ENCODE data around the gene SPAG17.

DNA sequence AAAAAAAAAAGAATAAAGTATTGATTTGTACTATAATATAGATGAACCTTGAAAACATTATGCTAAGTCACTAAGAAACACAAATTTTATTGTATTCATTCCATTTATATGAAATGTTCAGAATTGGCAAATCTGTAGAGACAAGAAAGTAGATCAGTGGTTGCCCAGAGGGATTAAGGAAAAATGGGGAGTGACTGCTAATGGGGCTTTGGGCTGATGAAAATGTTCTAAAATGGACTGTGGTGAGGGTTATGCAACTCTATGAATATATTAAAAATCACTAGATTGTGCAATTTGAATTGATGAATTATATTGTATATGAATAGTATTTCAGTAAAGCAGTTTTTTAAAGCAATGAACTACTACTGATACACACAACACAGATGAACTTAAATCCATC lies 265.7 kb downstream of the SPAG17 start:
- TF ChIP-seq, protein P1, sequence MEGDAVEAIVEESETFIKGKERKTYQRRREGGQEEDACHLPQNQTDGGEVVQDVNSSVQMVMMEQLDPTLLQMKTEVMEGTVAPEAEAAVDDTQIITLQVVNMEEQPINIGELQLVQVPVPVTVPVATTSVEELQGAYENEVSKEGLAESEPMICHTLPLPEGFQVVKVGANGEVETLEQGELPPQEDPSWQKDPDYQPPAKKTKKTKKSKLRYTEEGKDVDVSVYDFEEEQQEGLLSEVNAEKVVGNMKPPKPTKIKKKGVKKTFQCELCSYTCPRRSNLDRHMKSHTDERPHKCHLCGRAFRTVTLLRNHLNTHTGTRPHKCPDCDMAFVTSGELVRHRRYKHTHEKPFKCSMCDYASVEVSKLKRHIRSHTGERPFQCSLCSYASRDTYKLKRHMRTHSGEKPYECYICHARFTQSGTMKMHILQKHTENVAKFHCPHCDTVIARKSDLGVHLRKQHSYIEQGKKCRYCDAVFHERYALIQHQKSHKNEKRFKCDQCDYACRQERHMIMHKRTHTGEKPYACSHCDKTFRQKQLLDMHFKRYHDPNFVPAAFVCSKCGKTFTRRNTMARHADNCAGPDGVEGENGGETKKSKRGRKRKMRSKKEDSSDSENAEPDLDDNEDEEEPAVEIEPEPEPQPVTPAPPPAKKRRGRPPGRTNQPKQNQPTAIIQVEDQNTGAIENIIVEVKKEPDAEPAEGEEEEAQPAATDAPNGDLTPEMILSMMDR (IDR thresholded peaks at IDR 0.05), result no peak
- TF ChIP-seq IRF2 (CRISPR knock-in tag; IDR thresholded peaks at IDR 0.05; ENCODE audit: borderline replicate concordance, low read depth), result no peak
- TF ChIP-seq, protein P2, sequence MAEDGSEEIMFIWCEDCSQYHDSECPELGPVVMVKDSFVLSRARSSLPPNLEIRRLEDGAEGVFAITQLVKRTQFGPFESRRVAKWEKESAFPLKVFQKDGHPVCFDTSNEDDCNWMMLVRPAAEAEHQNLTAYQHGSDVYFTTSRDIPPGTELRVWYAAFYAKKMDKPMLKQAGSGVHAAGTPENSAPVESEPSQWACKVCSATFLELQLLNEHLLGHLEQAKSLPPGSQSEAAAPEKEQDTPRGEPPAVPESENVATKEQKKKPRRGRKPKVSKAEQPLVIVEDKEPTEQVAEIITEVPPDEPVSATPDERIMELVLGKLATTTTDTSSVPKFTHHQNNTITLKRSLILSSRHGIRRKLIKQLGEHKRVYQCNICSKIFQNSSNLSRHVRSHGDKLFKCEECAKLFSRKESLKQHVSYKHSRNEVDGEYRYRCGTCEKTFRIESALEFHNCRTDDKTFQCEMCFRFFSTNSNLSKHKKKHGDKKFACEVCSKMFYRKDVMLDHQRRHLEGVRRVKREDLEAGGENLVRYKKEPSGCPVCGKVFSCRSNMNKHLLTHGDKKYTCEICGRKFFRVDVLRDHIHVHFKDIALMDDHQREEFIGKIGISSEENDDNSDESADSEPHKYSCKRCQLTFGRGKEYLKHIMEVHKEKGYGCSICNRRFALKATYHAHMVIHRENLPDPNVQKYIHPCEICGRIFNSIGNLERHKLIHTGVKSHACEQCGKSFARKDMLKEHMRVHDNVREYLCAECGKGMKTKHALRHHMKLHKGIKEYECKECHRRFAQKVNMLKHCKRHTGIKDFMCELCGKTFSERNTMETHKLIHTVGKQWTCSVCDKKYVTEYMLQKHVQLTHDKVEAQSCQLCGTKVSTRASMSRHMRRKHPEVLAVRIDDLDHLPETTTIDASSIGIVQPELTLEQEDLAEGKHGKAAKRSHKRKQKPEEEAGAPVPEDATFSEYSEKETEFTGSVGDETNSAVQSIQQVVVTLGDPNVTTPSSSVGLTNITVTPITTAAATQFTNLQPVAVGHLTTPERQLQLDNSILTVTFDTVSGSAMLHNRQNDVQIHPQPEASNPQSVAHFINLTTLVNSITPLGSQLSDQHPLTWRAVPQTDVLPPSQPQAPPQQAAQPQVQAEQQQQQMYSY (CRISPR knock-in tag; IDR thresholded peaks at IDR 0.05), result no peak
- TF ChIP-seq, protein P3, sequence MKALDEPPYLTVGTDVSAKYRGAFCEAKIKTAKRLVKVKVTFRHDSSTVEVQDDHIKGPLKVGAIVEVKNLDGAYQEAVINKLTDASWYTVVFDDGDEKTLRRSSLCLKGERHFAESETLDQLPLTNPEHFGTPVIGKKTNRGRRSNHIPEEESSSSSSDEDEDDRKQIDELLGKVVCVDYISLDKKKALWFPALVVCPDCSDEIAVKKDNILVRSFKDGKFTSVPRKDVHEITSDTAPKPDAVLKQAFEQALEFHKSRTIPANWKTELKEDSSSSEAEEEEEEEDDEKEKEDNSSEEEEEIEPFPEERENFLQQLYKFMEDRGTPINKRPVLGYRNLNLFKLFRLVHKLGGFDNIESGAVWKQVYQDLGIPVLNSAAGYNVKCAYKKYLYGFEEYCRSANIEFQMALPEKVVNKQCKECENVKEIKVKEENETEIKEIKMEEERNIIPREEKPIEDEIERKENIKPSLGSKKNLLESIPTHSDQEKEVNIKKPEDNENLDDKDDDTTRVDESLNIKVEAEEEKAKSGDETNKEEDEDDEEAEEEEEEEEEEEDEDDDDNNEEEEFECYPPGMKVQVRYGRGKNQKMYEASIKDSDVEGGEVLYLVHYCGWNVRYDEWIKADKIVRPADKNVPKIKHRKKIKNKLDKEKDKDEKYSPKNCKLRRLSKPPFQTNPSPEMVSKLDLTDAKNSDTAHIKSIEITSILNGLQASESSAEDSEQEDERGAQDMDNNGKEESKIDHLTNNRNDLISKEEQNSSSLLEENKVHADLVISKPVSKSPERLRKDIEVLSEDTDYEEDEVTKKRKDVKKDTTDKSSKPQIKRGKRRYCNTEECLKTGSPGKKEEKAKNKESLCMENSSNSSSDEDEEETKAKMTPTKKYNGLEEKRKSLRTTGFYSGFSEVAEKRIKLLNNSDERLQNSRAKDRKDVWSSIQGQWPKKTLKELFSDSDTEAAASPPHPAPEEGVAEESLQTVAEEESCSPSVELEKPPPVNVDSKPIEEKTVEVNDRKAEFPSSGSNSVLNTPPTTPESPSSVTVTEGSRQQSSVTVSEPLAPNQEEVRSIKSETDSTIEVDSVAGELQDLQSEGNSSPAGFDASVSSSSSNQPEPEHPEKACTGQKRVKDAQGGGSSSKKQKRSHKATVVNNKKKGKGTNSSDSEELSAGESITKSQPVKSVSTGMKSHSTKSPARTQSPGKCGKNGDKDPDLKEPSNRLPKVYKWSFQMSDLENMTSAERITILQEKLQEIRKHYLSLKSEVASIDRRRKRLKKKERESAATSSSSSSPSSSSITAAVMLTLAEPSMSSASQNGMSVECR (CRISPR knock-in tag; IDR thresholded peaks at IDR 0.05; ENCODE audit: borderline replicate concordance), result no peak
- TF ChIP-seq, protein P4, sequence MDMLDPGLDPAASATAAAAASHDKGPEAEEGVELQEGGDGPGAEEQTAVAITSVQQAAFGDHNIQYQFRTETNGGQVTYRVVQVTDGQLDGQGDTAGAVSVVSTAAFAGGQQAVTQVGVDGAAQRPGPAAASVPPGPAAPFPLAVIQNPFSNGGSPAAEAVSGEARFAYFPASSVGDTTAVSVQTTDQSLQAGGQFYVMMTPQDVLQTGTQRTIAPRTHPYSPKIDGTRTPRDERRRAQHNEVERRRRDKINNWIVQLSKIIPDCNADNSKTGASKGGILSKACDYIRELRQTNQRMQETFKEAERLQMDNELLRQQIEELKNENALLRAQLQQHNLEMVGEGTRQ (CRISPR knock-in tag; IDR thresholded peaks at IDR 0.05), result no peak
- TF ChIP-seq, protein P5, sequence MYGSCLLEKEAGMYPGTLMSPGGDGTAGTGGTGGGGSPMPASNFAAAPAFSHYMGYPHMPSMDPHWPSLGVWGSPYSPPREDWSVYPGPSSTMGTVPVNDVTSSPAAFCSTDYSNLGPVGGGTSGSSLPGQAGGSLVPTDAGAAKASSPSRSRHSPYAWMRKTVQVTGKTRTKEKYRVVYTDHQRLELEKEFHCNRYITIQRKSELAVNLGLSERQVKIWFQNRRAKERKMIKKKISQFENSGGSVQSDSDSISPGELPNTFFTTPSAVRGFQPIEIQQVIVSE (CRISPR knock-in tag; IDR thresholded peaks at IDR 0.05; ENCODE audit: borderline replicate concordance), result no peak
- no peak for TF ChIP-seq NR3C1 (CRISPR knock-in tag; conservative IDR thresholded peaks at IDR 0.05; ENCODE audit: low read depth)
- TF ChIP-seq ATF1 (CRISPR knock-in tag; IDR thresholded peaks at IDR 0.05), result no peak

Measured in WTC11 (cell line).